ENCODE measurements around the gene OSBPL7. TPM values are rescaled to one million over a fixed set of nuclear protein-coding genes. Genes with fewer than 3 reads are reported as not detected.

Gene OSBPL7
- total and polyA plus RNA-seq, 4 donors = 8.9 to 21.1 (median 15.4) TPM

DNA sequence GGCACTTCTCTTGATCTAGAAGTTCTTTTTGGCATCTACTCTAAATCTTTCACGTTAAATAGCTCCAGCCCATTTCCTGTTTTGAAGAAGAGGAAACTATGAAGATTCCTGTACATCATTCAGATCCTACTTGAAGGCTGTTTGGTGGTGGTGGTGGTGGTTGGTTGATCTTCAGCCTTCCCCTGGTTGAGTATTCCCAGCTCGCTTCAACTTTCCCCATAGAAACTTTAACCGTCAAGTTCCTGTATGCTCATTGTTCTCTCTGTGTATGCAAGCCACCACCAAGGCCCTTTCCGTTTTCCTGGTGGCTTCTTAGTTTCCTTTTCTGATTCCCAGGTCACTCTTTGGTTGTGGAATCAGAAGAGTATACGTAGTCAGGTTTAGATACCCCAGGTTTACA lies 13.2 kb upstream of the OSBPL7 start:
- H3K27me3 ChIP-seq (ENCODE audit: control insufficient read depth in 1 of 2, insufficient read depth in 2 of 2, low read length in 1 of 2) = no peaks in the 10 kb centered on the region
- ATAC-seq (ENCODE audit: low FRiP score) = no peak
- no peak overlapping the region for H3K4me3 ChIP-seq (ENCODE audit: low read length in 2 of 2)
- no peak overlapping the region for H3K27ac ChIP-seq (ENCODE audit: low read depth in 1 of 2, low read length in 2 of 2)
- DNase-seq = no peak
- H3K36me3 ChIP-seq (ENCODE audit: control insufficient read depth in 1 of 2, insufficient read depth in 2 of 2, low read length in 1 of 2) = no peaks in the 10 kb centered on the region
- peaks cover 0 to 4% of the 10 kb centered on the region in 2 donors for H3K4me1 ChIP-seq (ENCODE audit: control insufficient read depth in 1 of 2, insufficient read depth in 2 of 2, low read length in 2 of 2)
- 62% methylated on average over 5 of the region's 5 CpGs for WGBS, 2 donors
- no peaks in the 10 kb centered on the region for H3K9me3 ChIP-seq (ENCODE audit: control insufficient read depth, low read length)
- intact Hi-C loops (cut with DNase I) = no loop called here

DNA sequence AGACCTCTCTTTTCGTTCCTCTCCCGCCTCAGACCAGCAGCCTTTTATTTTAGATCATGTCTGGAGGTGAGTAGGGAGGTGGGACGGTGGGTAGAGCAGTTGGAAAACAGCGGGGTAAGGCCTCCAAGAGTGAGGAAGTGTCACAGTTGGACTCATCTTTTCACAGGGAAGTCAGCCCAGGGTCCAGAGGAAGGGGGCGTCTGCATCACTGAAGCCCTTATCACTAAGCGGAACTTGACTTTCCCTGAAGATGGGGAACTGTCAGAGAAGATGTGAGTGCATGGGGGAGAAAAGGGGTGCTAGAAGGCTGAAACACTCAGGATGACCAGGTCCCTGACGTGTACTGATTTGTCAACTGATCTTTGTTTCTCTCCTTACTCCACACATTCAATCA lies 10.3 kb upstream of the OSBPL7 start:
- no peak overlapping the region for H3K4me3 ChIP-seq (ENCODE audit: low read length in 2 of 2)
- WGBS, 2 donors = 7 to 9% methylated on average over 7 of the region's 7 CpGs
- DNase-seq (no peak), ATAC-seq (ENCODE audit: low FRiP score) (peak; percentile 23)
- intact Hi-C loops (cut with DNase I) = no loop called here
- peaks cover 0 to 4% of the 10 kb centered on the region in 2 donors for H3K4me1 ChIP-seq (ENCODE audit: control insufficient read depth in 1 of 2, insufficient read depth in 2 of 2, low read length in 2 of 2)
- H3K9me3 ChIP-seq (ENCODE audit: control insufficient read depth, low read length) = no peaks in the 10 kb centered on the region
- H3K27ac ChIP-seq (ENCODE audit: low read depth in 1 of 2, low read length in 2 of 2) = no peak overlapping the region
- no peaks in the 10 kb centered on the region for H3K27me3 ChIP-seq (ENCODE audit: control insufficient read depth in 1 of 2, insufficient read depth in 2 of 2, low read length in 1 of 2)
- H3K36me3 ChIP-seq (ENCODE audit: control insufficient read depth in 1 of 2, insufficient read depth in 2 of 2, low read length in 1 of 2) = no peaks in the 10 kb centered on the region

DNA sequence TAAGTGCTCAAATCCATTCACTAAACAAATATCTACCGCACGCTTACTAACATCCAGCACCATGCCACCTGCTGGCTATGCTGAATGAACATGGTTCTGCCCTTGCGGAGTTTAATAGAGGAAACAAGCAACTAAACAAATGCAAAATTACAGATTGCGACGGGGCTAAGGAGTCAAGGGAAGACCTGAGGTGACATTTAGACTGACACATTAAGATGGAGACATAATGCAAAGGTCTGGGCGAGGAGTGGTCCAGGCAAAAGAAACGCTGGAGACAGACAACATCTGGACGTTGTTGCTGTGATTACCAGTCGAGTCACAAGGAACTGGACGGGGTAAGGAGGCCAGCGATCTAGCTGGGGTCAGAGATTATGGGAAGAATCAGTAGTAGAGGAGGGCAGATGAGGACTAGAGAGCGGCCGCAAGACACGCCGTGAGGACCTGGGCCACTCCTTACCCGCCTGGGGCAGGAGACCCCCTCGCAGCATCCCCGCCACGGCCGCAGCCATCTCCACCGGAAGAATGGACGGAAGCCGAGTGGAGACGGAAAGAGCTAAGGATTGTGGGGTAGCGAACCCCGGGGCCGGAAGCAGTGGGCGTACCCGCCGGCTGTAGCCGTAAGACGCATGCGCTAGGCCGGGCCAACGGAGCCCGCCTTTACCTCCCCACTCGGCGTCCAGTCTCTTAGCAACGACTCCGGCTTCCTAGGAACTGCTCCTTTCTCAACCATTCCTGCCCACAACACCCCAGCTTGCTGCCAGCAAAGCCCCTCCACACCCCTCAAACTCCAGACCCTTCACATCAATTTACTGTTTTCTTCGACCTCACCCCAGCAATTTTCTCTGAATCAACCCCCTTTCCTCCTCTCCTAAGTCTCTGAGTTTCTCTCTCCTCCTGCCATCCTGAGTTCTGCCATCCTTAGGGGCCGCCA lies 9.7 kb upstream of the OSBPL7 start, which contains the start of the genes LRRC46 and MRPL10:
Gene LRRC46 (plus strand): TSS at position 668 of the 931 bp plus-strand sequence. CDS start 320 bp downstream, outside the sequence.
Gene MRPL10 (minus strand): TSS at position 539 of the 931 bp plus-strand sequence. CDS start 30 bp downstream, at position 509.
- peaks cover 0 to 4% of the 10 kb centered on the region in 2 donors for H3K4me1 ChIP-seq (ENCODE audit: control insufficient read depth in 1 of 2, insufficient read depth in 2 of 2, low read length in 2 of 2)
- H3K36me3 ChIP-seq (ENCODE audit: control insufficient read depth in 1 of 2, insufficient read depth in 2 of 2, low read length in 1 of 2) = no peaks in the 10 kb centered on the region
- ATAC-seq (ENCODE audit: low FRiP score) (peak; percentile 95), DNase-seq (peak; percentile 96 to 97)
- intact Hi-C loops (cut with DNase I) = no loop called here
- H3K27me3 ChIP-seq (ENCODE audit: control insufficient read depth in 1 of 2, insufficient read depth in 2 of 2, low read length in 1 of 2) = no peaks in the 10 kb centered on the region
- peak within 1 kb of the TSS in 1 of 2 donors; percentile 76 for H3K27ac ChIP-seq (ENCODE audit: low read depth in 1 of 2, low read length in 2 of 2)
- WGBS, 2 donors = 1% methylated on average over 42 of the region's 42 CpGs
- H3K4me3 ChIP-seq (ENCODE audit: low read length in 2 of 2) = peak within 1 kb of the TSS; percentile 68 to 90
- H3K9me3 ChIP-seq (ENCODE audit: control insufficient read depth, low read length) = no peaks in the 10 kb centered on the region

DNA sequence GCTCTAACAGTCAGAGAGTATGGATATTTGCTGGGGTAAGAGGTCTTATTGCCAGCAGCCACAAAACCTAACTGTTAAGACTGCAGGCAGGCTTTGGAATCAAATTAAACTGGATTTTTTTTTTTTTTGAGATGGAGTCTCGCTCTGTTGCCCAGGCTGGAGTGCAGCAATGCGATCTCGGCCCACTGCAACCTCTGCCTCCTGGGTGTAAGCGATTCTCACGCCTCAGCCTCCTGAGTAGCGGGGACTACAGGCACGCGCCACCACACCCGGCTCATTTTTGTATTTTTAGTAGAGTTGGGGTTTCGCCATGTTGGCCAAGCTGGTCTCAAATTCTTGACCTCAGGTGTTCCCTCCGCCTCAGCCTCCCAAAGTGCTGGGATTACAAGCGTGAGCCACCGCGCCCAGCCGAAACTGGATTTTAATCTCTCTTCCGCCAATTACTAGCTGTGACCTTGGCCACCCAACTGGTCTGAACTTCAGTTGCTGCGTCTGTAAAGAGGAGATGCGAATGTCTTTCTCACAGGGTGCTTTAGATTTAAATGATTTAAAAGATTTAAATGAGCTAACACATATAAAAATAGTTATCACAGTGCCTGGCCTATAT lies 8.9 kb upstream of the OSBPL7 start:
- peak overlapping the region; percentile 68 to 90 for H3K4me3 ChIP-seq (ENCODE audit: low read length in 2 of 2)
- DNase-seq (no peak), ATAC-seq (ENCODE audit: low FRiP score) (no peak)
- WGBS, 2 donors = 71 to 75% methylated on average over 18 of the region's 18 CpGs
- peak overlapping the region in 1 of 2 donors; percentile 76 for H3K27ac ChIP-seq (ENCODE audit: low read depth in 1 of 2, low read length in 2 of 2)
- intact Hi-C loops (cut with DNase I) = no loop called here
- H3K9me3 ChIP-seq (ENCODE audit: control insufficient read depth, low read length) = no peaks in the 10 kb centered on the region
- no peaks in the 10 kb centered on the region for H3K27me3 ChIP-seq (ENCODE audit: control insufficient read depth in 1 of 2, insufficient read depth in 2 of 2, low read length in 1 of 2)
- H3K4me1 ChIP-seq (ENCODE audit: control insufficient read depth in 1 of 2, insufficient read depth in 2 of 2, low read length in 2 of 2) = peaks cover 0 to 4% of the 10 kb centered on the region in 2 donors
- H3K36me3 ChIP-seq (ENCODE audit: control insufficient read depth in 1 of 2, insufficient read depth in 2 of 2, low read length in 1 of 2) = no peaks in the 10 kb centered on the region

DNA sequence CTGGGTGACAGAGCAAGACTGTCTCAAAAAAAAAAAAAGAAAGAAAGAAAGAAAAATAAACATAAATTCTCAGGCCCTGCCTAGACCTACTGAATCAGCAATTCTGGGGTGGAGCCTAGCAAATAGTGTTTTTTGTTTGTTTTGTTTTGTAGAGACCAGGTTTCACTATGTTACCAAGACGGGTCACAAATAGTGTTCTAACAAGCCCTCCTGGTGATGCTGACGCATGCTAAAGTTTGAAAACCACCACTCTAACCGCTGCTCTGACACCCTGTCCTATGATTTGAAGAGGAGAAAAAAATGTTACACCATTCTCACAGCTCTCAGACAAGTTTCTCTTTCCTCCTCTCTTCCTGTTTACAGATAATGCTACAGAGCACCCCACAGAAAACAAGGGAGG lies 8.3 kb upstream of the OSBPL7 start:
- WGBS, 2 donors = 82 to 84% methylated on average over 3 of the region's 3 CpGs
- intact Hi-C loops (cut with DNase I) = no loop called here
- H3K4me1 ChIP-seq (ENCODE audit: control insufficient read depth in 1 of 2, insufficient read depth in 2 of 2, low read length in 2 of 2) = peaks cover 0 to 4% of the 10 kb centered on the region in 2 donors
- no peak overlapping the region for H3K27ac ChIP-seq (ENCODE audit: low read depth in 1 of 2, low read length in 2 of 2)
- no peaks in the 10 kb centered on the region for H3K36me3 ChIP-seq (ENCODE audit: control insufficient read depth in 1 of 2, insufficient read depth in 2 of 2, low read length in 1 of 2)
- H3K27me3 ChIP-seq (ENCODE audit: control insufficient read depth in 1 of 2, insufficient read depth in 2 of 2, low read length in 1 of 2) = no peaks in the 10 kb centered on the region
- no peaks in the 10 kb centered on the region for H3K9me3 ChIP-seq (ENCODE audit: control insufficient read depth, low read length)
- H3K4me3 ChIP-seq (ENCODE audit: low read length in 2 of 2) = no peak overlapping the region
- no peak for DNase-seq
- no peak for ATAC-seq (ENCODE audit: low FRiP score)

DNA sequence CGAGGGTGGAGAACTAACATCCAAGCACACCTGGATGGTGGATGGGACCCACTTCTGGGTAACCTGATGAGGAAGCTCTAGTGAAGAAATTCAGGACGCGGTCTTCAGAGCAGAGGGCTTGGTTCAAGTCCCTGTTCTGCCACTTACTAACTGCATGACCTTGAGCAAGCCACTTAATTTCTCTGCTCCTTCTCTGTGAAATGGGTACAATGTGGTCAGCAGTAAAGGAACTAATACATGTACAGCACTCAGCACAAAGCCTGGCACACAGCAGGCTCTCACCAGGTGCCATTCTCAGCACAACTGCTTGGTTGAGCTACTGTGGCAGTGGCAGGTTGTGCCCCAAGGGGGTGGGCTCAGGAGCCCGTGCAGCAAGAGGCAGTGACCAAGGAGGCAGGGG lies 1.9 kb upstream of the OSBPL7 start:
- Histone ChIP-seq H3K4me3 (ENCODE audit: low read length in 2 of 2) (no peak overlapping the region), H3K9me3 (ENCODE audit: control insufficient read depth, low read length) (no peaks in the 10 kb centered on the region)
- DNase-seq = no peak

DNA sequence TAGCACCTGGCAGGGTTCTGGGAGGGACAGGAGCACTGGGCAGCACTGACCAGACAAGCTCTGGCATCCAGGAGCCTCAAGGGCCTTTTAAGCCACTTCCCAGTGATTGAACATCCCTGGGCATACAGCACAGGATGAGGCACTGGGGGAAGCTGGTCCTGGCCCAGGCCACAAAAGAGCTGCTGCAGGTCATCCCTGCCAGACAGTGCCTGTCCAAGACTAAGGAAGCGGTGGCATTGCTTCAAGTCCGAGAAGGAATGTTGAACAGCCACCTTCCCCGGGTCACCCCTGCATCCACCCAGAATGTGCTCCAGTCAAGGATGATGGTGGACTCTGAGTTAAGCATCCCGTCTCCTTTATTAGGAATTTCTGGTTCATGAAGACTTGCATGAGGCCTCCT lies 1.2 kb upstream of the OSBPL7 start:
- peaks cover 0 to 3% of the 10 kb centered on the region in 2 donors for H3K36me3 ChIP-seq (ENCODE audit: control insufficient read depth in 1 of 2, insufficient read depth in 2 of 2, low read length in 1 of 2)
- H3K4me3 ChIP-seq (ENCODE audit: low read length in 2 of 2) = no peak overlapping the region
- H3K27me3 ChIP-seq (ENCODE audit: control insufficient read depth in 1 of 2, insufficient read depth in 2 of 2, low read length in 1 of 2) = no peaks in the 10 kb centered on the region
- intact Hi-C loops (cut with DNase I) = no loop called here
- H3K4me1 ChIP-seq (ENCODE audit: control insufficient read depth in 1 of 2, insufficient read depth in 2 of 2, low read length in 2 of 2) = no peaks in the 10 kb centered on the region
- H3K27ac ChIP-seq (ENCODE audit: low read depth in 1 of 2, low read length in 2 of 2) = no peak overlapping the region
- WGBS, 2 donors = 89 to 92% methylated on average over 4 of the region's 4 CpGs
- DNase-seq (no peak), ATAC-seq (ENCODE audit: low FRiP score) (no peak)
- no peaks in the 10 kb centered on the region for H3K9me3 ChIP-seq (ENCODE audit: control insufficient read depth, low read length)

More for the DNA sequence above, 1.9 kb upstream of the OSBPL7 start:
- no peaks in the 10 kb centered on the region for H3K4me1 ChIP-seq (ENCODE audit: control insufficient read depth in 1 of 2, insufficient read depth in 2 of 2, low read length in 2 of 2)
- ATAC-seq (ENCODE audit: low FRiP score) = no peak
- no peaks in the 10 kb centered on the region for H3K27me3 ChIP-seq (ENCODE audit: control insufficient read depth in 1 of 2, insufficient read depth in 2 of 2, low read length in 1 of 2)
- intact Hi-C loops (cut with DNase I) = no loop called here
- no peak overlapping the region for H3K27ac ChIP-seq (ENCODE audit: low read depth in 1 of 2, low read length in 2 of 2)
- H3K36me3 ChIP-seq (ENCODE audit: control insufficient read depth in 1 of 2, insufficient read depth in 2 of 2, low read length in 1 of 2) = peaks cover 0 to 3% of the 10 kb centered on the region in 2 donors
- WGBS, 2 donors = 88 to 94% methylated on average over 4 of the region's 4 CpGs

DNA sequence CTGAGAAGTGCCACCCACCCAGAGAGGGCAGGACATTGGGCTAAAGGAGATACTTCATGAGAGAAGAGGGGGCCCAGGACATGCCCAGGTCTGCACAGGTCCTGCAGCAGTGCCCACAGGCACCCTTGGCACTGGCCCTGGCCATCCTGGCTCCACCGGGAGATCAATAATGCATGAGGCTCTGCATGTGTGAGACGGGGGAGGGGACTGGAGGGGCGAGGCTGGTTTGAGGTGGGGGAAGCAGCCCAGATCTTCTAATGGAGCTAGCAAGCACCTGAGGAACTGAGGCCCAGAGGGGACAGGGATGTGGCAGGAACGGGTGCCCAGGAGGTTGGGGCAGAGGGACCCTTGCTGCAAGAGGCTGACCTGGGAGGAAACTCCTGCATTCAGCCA lies 567 bp downstream of the OSBPL7 start:
- 4 to 9% methylated on average over 4 of the region's 4 CpGs for WGBS, 2 donors
- DNase-seq (no peak), ATAC-seq (ENCODE audit: low FRiP score) (no peak)
- peak overlapping the region in 1 of 2 donors; percentile 45 for H3K4me3 ChIP-seq (ENCODE audit: low read length in 2 of 2)
- no peaks in the 10 kb centered on the region for H3K27me3 ChIP-seq (ENCODE audit: control insufficient read depth in 1 of 2, insufficient read depth in 2 of 2, low read length in 1 of 2)
- H3K9me3 ChIP-seq (ENCODE audit: control insufficient read depth, low read length) = no peaks in the 10 kb centered on the region
- peaks cover 3 to 5% of the 10 kb centered on the region in 2 donors for H3K36me3 ChIP-seq (ENCODE audit: control insufficient read depth in 1 of 2, insufficient read depth in 2 of 2, low read length in 1 of 2)
- no peaks in the 10 kb centered on the region for H3K4me1 ChIP-seq (ENCODE audit: control insufficient read depth in 1 of 2, insufficient read depth in 2 of 2, low read length in 2 of 2)
- H3K27ac ChIP-seq (ENCODE audit: low read depth in 1 of 2, low read length in 2 of 2) = no peak overlapping the region
- intact Hi-C loops (cut with DNase I) = no loop called here
